BE2C (cell line): Measurements from ENCODE around the gene MBIP.

Experiments
- DNase-seq: peaks from one replicate; pipeline ENCODE4 v3.0.0-alpha.2; 2020
- H3K27me3 ChIP-seq: fragments of 250-450 bp; sonication (Bioruptor Pico); 2 replicates; pipeline ENCODE4 v1.5.1; 2020; ENCODE audit warnings: mild to moderate bottlenecking
- H3K36me3 ChIP-seq: fragments of 250-450 bp; sonication (Bioruptor Pico); 2 replicates; pipeline ENCODE4 v1.5.1; 2020; ENCODE audit warnings: mild to moderate bottlenecking
- H3K4me1 ChIP-seq: fragments of 250-450 bp; sonication (Bioruptor Pico); 2 replicates; pipeline ENCODE4 v1.5.1; 2020
- H3K4me3 ChIP-seq: 2 replicates; pipeline ENCODE4 v1.5.1; 2011; ENCODE audit warnings: low read depth, low read length
- H3K9me3 ChIP-seq: fragments of 250-450 bp; sonication (Bioruptor Pico); 2 replicates; pipeline ENCODE4 v1.5.1; 2020
- TF ChIP-seq, protein P1 (sequence below): IDR thresholded peaks from 2 replicates; pipeline ENCODE4 v1.5.1; 2012; ENCODE audit warnings: mild to moderate bottlenecking, low read depth, low read length

Gene MBIP

DNA sequence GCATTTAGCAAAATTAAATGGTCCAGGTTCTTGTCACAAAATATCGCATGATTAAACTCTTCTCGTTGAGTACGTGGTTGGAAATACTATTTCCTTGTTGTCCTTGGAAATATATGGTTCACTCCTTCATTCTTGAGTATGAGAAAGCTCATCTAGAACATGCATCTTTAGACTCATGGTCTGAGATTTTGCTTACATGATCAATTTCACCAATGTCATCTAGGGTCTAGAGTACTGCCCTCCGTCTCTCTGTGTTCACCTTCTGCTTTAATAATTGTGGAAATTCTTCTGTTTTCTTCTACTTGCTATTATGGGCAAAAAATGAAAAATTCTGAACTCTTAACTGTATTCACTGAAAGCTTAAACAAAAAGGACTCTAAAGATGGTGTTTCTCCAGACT lies 25.9 kb downstream of the MBIP start:
- no peak overlapping the region for H3K4me3 ChIP-seq
- no peak for DNase-seq
- H3K27me3 ChIP-seq, result no peaks in the 10 kb centered on the region
- no peaks in the 10 kb centered on the region for H3K9me3 ChIP-seq
- TF ChIP-seq, protein P1, sequence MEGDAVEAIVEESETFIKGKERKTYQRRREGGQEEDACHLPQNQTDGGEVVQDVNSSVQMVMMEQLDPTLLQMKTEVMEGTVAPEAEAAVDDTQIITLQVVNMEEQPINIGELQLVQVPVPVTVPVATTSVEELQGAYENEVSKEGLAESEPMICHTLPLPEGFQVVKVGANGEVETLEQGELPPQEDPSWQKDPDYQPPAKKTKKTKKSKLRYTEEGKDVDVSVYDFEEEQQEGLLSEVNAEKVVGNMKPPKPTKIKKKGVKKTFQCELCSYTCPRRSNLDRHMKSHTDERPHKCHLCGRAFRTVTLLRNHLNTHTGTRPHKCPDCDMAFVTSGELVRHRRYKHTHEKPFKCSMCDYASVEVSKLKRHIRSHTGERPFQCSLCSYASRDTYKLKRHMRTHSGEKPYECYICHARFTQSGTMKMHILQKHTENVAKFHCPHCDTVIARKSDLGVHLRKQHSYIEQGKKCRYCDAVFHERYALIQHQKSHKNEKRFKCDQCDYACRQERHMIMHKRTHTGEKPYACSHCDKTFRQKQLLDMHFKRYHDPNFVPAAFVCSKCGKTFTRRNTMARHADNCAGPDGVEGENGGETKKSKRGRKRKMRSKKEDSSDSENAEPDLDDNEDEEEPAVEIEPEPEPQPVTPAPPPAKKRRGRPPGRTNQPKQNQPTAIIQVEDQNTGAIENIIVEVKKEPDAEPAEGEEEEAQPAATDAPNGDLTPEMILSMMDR, result no peak
- peaks cover 24% of the 10 kb centered on the region for H3K36me3 ChIP-seq
- no peaks in the 10 kb centered on the region for H3K4me1 ChIP-seq

DNA sequence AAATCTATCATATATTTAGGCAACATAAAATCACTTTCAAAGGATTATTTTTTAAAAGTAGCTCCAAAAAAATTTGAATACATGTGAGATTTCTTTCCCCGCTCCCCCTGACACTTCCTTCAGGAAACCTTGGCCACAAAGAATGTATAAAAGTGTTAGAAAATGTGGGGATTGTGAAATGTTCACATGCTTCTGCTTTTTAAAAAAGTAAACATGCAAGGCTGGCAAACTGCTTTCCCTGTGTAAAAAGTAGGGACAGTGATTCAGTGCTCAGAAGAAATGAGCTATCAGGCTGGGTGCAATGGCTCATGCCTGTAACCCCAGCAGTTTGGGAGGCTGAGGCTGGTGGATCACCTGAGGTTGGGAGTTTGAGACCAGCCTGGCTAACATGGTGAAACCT lies 26.6 kb downstream of the MBIP start:
- TF ChIP-seq, protein P1, result no peak
- Histone ChIP-seq H3K36me3 (peaks cover 18% of the 10 kb centered on the region), H3K4me3 (no peak overlapping the region), H3K27me3 (no peaks in the 10 kb centered on the region), H3K9me3 (no peaks in the 10 kb centered on the region), H3K4me1 (no peaks in the 10 kb centered on the region)
- no peak for DNase-seq

GRCh38 chr14:36289954-36290353 lies 30.5 kb downstream of the MBIP start:
- no peaks in the 10 kb centered on the region for H3K4me1 ChIP-seq
- no peaks in the 10 kb centered on the region for H3K36me3 ChIP-seq
- TF ChIP-seq, protein P1, result no peak
- no peak overlapping the region for H3K4me3 ChIP-seq
- H3K27me3 ChIP-seq, result peaks cover 7% of the 10 kb centered on the region
- no peak for DNase-seq
- H3K9me3 ChIP-seq, result no peaks in the 10 kb centered on the region

DNA sequence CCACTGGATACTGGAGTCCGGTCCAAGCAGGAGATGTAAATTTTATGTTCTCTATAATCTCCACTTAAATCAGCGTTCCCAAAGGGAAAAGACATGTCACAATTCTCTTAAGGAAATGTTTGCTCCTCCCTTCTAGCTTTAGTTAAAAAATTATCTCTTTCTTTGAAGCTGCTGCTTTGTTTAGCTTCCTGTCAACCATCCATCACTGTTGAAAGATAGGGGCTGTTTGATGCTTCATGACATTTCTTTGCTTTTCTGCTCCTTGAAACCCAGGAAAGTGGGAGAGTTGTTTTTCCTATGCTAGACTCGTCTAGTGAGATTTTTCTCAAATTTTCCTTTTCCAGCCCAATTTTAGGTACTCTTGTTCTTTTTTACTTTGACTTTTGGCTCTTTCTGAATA lies 31.9 kb downstream of the MBIP start:
- DNase-seq, result no peak
- no peaks in the 10 kb centered on the region for H3K9me3 ChIP-seq
- no peaks in the 10 kb centered on the region for H3K4me1 ChIP-seq
- TF ChIP-seq, protein P1, result no peak
- H3K36me3 ChIP-seq, result no peaks in the 10 kb centered on the region
- peaks cover 7% of the 10 kb centered on the region for H3K27me3 ChIP-seq
- no peak overlapping the region for H3K4me3 ChIP-seq

DNA sequence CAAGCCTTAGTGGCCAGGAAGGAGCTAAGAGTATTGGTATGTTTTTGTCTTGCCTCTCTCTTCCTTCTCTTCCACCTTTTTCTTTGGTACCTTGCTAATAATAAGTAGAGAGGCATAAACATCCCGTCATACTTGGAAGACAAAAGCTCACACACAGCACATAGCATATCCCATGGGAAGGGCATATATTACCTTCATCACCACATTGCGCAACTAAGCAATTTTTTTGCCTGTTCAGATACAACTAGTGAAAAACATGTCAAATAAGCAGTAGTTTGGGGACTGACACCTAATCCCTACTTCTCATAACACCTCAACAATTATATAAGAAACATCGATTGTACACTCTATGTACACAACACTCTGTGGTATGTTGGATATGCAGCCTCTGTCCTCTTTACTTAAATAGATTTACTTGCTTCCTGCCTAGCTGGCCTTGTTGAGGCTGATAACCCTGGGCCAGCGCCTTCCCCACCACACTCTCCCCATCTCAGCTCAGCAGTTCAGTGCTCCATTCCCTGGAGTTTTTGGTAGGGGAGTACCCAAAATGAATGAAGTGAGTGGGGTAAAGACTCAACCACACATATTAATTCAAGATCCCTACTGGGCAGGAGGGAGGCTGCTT lies 35.4 kb downstream of the MBIP start:
- no peaks in the 10 kb centered on the region for H3K36me3 ChIP-seq
- H3K4me3 ChIP-seq, result no peak overlapping the region
- H3K9me3 ChIP-seq, result no peaks in the 10 kb centered on the region
- H3K27me3 ChIP-seq, result peaks cover 10% of the 10 kb centered on the region
- no peaks in the 10 kb centered on the region for H3K4me1 ChIP-seq
- DNase-seq, result no peak
- TF ChIP-seq, protein P1, result no peak

DNA sequence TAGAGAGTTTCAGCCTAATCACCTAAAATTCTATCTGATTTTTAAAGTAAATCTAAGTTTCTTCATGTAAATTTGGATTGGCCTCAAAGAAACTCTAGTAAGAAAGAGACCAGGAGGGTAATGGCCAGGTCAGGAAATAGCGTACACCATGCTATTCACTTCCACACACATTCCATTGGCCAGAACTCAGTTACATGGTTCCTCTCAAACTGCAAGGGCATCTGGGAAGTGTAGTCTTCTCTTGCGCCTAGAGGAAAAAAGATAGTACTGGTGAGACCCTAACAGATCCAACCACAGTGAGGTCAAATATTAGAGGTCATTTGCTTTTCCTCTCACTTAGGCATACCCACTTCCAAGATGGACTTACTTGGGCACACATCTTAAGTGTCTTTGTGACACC lies 39.1 kb downstream of the MBIP start:
- Histone ChIP-seq H3K9me3 (no peaks in the 10 kb centered on the region), H3K36me3 (no peaks in the 10 kb centered on the region), H3K27me3 (peaks cover 26% of the 10 kb centered on the region), H3K4me1 (no peaks in the 10 kb centered on the region), H3K4me3 (no peak overlapping the region)
- DNase-seq, result no peak
- TF ChIP-seq, protein P1, result no peak
